ENCODE measurements around the gene NKAIN1.
"Not testable (repeated sequence)": the region's sequence is repeated elsewhere in the genome, so short reads cannot be mapped to it uniquely, and the experiment has no call there.

The NKAIN1 gene

DNA sequence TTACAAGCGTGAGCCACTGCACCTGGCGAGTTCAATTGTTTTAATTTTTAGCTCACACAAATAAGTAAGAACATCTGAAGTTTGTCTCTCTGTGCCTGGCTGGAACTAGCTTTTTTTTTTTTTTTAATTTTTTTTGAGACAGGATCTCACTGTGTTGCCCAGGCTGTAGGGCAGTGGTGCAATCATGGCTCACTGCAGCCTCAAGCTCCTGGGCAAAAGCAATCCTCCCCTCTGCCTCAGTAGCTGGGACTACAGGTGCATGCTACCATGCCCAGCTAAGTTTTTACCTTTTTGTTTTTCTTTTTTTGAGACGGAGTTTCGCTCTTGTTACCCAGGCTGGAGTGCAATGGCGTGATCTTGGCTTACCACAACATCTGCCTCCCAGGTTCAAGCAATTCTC lies 7.9 kb downstream of the NKAIN1 start:
- no peak for DNase-seq

DNA sequence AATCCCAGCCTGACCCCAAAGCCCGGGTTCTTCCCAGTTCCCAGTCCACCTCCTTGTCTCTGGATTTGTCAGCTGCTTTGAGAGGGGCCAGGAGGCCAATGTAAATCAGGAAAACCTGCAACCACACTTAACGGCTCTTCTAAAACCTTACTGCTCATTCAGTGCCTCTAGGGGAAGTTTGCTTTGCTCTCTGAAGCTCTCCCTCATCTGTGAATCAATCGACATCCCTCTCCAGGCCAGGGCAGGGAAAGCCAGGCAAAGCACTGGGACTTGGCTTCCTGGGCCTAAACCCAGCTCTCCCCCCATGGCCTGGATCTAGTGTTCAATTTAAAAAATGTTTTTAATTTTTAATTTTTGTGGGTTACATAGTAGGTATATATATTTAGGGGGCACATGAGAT lies 9.3 kb downstream of the NKAIN1 start:
- no peak for DNase-seq

DNA sequence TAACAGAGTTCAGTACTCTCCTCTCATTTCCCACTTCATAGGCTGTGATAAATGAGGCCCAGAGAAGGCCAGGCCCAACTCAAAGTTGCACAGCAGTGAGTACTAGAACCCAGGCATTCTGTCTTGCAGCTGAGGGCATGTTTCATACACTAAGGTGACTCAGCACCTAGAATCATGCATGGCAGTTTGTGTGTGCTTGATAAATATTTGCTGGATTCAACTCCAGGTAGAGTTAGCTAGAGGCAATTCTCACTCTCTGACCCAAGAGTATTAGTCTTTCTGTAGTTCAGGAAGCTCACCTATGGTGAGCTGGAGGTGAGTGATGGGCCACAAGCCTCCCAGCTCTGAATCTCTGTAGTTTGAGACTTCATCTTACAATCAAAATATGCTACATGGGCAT lies 10.7 kb downstream of the NKAIN1 start:
- no peak for DNase-seq

DNA sequence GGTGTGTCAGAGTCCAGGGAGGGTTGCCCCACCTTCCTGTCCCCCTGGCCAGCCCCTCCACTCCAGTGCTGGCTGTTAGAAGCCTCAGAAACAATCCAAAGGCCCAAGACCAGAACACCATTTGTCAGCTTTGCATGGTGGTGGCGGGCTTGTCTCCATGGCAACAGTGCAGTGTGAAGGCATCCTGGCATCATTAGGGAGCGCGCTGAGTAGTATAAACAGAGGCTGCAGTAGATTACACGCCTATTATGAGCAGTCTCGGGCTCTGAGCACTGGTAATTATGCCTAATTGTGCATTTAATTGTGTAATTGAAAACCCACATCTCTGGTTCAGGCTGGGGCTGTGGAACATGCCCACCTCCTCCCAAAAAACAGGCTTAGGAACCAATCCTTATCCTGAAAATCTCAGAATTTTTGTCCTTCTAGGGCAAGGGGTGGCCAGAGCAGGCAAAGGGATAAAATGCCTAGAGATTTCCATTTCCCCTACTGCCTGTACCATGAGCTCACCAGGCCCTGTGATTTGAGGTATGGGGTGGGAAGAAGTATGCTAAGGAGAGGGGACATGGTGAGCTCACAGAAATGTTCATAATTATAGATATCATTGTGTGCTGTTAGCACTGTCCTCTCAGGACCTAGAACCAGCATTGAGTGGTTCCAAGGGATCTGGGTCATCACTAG lies 11.7 kb downstream of the NKAIN1 start:
- no peak for DNase-seq

DNA sequence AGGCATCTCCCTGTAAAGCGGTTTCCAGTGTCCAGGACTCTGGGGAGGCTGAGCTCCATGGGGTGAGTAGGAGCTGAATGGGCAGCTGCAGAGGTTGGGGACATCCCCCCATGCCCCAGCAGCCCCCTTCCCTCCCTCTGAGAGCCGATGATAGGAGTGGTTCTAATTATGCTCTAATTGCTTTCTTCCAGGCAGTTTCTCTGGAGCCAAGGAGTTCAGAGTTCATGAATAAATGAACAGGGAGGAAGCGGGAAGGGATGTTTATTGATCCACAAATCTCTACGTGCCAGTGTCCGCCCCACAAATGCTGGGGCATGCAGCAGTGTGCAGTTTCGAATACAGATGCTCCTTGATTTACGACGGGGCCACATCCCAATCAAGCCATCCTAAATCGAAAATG lies 15.6 kb downstream of the NKAIN1 start:
- DNase-seq, result no peak

DNA sequence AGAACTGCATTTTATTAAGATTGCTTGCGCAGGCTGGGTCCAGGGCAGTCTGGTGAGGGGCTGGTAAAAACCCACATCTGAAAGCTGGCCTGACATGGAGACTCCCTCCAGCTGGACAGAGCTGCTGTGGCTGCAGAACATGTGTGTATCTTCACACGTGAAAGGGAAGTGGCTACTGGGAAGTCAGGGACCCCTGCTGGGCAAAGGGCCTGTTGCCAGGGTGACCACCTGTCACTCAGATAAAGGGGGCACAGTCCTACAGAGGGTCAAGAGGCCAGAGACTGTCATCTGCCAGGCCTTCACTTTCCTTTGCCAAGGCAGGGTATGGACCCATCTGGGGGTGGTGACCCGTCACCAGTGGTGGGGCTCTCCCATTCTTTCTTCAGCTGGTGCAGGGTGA lies 17.5 kb downstream of the NKAIN1 start:
- DNase-seq, result no peak

DNA sequence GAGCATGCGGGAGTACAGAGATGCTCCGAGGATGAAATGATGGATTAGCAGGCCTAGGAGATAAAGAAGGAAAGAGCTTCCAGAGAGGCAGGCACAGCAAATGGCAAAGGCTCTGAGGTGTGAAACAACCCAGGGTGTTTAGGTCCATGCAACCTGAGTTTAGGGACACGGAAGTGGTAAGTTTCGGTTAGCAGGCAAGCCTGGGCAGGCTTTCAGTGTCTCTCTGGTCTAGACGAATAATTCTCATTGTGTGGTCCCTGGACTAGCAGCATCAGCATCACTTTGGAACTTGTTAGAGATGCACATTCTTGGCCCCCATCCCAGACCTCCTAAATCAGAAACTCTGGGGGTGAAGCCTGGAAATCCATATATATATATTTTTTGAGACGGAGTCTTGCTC lies 18.6 kb downstream of the NKAIN1 start:
- no peak for DNase-seq

DNA sequence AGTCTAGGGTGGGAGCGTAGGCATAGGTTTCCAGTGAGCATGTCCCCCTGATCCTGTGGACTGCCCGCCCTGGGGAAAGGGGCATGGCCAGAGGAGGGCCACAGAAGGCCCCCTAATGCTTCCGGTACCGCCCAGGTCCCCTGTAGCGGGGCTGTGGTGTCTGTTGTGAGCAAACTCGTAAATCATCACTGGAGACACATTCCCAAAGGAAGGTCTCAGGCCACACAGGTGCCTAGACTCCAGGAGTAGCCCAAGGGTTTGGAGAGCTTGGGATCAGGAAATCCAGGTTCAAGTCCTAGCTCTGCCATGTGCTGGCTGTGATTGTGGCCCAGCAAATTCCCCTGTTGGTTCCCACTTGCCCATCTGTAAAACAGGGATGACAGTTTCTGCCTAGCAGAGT lies 20.2 kb downstream of the NKAIN1 start:
- no peak for DNase-seq

DNA sequence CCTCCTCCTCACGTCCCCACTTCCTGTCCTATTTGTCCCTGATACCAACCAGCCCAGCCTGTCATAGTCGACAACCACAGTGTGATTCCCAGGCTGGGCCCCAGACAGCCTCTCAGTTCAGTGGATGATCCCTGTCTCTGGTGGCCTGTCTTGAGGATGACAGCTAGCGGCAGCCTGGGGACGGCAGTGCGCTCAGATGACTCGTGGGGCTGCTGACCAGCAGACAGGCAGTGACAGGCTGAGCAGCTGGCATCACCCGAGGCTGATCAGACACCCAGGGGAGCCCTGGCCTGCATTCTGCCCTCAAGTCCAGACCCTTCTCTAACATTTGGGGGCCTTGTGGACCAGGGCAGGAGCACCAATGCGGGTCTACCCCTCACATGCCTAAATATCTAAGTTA lies 21.0 kb downstream of the NKAIN1 start:
- no peak for DNase-seq

DNA sequence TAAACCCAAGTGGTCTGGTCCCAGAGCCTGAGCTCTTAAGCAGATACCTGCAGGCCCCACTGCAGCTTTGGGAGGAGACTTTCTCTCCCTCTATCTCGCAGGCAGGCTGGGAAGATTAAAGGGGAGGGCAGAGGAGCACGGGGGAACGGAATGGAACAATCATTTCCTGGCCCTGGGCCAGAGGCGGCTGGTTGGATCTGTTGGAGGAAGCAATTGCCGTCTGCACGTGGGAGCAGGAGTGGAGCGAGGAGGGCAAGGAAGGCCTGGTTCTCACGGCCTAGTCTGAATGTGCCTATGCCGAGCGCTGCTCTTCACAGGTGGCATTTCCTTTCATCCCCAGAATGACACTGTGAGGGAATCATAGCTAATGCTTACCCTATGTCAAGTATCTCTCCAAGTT lies 23.7 kb downstream of the NKAIN1 start:
- no peak for DNase-seq

DNA sequence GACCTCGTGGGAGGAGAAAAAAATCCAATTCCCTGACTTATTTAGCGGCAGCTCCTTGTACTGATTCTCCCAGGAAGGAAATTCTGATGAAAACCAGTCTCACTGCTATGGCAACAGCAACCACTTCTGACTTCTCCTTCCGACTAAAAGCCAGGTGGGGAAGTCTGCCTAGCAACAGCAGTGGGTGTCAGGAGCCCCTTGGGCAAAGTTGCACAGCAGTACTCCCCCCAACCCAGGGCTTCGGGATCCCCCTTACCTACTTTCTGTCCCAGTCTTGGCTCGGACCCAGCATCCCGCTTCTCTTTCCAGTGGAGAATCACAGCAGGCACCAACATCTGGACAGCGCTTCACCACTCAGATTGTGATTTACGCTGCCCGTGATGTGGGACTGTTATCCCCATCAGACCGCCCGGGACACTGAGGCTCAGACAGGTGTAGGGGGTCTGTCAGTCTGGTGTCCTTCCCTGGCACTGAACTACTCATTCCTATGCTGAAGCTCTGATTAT lies 24.6 kb downstream of the NKAIN1 start:
- no peak for DNase-seq

DNA sequence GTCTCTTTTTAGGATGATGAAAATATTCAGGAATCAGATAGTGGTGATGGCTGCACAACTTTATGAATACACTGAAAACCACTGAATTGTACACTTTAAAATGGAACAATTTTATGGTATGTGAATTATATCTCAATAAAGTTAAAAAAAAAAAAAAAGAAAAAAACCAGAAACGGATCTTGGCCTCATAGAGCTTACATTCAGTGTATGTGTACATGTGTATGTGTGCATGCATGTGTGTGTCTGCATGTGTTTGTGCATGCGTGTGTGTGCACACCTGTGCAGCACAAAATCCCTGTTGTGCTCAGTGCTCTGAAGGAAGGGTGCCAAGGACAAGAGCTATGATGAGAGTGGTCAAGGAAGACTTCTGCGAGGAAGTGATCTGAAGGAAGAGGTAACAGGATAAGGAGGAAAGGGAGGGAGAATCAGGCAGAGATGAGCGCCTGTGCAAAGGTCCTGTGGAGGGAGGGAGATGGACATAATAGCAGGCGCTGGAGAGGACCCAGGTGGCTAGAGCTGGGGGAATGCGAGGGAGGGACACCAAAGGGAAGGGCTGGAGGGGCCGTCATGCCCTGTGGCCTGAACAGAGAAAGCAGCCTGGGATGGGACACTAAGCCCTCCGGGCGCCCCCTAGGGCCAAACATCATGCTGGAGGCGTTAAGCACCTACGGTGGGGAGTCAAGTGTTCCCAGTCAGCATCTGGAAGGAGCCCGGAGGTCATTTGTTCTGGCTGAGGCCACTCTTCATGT lies 25.2 kb downstream of the NKAIN1 start:
- DNase-seq, result no peak

DNA sequence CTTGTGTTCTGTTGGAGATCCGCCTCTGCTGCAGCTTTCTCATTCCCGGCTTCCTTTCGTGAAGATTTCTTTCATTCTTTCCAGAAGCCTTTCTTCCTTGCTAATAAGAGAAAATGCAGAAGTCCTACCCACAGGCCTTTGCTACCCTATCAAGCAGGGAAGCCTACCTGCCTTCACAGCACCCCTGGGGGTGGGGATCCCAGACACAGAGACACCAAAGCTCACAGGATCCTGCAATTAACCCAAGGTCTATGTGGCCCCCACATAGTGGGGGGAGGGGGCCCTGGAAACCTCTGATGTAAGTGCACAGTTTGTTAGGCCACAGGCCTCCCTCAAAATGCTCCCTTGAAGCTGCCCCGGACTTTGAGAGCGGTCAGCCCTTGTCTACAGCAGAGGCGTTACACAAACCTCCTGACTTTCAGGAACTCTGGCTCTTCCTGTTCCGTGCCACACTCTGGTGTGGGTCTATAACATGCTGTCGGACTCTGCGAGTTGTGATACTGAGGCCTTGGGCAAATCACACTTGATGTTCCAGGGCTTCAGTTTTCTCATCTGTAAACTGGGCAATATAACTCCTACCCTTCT lies 31.2 kb downstream of the NKAIN1 start:
- DNase-seq, result no peak

DNA sequence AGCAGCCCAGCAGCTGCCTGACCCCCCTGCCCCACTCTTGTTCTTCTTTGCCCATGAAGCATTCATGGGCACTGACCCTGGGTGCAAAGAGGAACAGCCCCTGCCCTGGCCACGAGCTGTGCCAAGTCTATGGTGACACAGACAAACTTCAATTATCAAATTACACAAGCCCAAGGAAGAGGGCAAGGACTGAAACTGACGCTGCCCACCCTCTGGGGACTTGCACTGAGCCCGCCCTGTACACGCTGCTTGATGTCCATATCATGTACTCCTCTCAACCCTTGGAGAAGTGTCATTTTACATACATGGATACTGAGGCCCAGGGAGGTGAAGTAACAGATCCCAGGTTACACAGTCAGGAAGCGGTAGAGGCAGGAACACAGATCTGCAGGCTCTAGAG lies 32.1 kb downstream of the NKAIN1 start:
- no peak for DNase-seq

DNA sequence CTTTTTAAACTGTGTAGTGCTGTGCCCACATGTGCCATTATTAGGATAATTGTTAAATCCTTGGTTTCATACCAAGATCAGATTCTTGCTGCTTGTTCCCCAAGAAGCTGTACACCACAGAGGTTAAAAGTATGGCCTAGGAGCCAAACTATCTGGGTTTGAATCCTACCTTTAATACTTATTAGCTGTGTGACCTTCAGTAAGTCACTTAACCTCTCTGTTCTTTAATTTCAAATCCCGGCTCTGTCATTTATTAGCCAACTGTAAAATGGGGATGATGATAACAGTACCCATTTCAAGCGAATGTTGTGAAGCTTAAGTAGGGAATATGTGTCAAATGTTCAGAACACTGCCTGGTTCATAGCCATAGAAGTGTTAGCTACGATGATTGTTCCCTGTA lies 32.6 kb downstream of the NKAIN1 start:
- no peak for DNase-seq

DNA sequence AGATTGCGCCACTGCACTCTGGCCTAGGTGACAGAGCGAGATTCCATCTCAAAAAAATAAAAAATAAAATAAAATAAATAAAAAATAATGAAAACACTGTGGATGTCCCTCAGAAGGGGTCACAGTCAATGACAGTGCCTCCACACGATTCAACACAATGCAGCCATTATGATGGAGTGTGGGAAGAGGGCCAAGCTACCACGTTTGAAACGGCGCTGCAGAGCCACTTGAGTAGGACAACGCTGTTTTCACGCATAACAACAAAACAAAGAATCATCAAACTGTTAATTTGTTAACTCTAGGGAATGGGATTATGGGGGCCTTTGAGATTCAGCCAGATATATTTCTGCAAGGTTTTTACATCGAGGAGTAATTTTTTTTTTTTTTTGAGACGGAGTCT lies 36.5 kb downstream of the NKAIN1 start:
- DNase-seq, result no peak

DNA sequence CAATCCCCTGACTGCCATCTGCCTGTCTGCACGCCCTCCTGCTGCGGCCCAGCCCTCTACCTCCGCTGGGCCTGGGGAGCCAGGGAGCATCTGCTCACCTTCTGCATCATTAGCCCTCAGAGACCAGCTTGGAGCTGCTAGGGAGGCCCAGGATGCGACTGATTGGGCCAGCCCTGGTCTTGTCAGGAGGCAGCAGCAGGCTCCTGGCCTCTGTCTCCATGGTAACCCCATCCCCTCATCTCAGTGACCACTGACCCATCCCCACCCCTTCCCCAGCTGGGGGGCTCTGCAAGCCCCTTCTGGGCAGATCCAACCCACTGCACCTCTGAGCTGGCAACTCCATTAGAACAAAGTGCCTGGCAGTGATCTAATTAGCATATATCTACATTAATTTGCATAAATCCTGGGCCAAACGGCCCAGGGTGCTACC lies 37.7 kb downstream of the NKAIN1 start:
- no peak for DNase-seq

DNA sequence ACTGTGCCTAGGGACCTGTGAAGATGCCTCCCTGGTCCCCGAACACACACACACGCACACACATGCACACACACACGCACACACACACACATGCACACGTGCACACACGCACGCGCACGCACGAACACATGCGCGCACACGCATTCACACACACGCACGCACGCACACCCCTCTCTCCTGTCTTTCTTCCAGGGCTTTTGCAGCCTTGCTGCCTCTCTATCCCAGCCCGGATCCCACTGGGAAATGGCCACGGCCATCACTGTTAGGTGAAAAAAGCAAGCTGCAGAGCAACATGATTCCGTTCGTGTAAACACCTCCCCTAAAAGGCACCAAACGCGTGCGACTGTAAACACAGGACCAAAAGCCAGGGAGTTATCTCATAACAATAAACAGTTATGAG lies 39.7 kb downstream of the NKAIN1 start:
- no peak for DNase-seq

DNA sequence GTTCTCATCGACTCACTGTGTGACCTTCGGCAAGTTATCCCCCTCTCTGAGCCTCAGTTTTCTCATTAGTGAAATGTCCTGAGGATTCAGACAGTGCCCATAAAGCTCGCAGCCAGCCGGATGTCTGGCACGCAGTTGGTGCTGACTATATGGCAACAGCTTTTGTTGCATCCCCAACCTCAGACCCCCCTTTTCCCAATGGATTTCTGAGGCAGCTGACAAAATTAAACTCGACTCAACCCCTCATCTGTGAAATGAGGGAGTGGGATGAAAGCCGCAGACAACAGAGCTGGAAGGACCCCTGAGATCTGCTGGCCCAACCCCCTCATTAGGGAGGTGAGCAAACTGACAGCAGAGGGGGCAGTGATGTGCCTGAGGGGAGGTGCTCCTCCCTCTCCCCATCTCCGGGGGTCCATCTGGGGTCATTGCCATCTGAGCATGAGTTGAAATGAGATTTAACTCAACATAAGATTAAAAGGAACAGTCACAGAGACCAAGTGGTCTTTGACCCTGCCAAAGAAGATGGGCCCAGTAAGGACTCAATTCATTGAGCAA lies 40.4 kb downstream of the NKAIN1 start:
- DNase-seq, result no peak

DNA sequence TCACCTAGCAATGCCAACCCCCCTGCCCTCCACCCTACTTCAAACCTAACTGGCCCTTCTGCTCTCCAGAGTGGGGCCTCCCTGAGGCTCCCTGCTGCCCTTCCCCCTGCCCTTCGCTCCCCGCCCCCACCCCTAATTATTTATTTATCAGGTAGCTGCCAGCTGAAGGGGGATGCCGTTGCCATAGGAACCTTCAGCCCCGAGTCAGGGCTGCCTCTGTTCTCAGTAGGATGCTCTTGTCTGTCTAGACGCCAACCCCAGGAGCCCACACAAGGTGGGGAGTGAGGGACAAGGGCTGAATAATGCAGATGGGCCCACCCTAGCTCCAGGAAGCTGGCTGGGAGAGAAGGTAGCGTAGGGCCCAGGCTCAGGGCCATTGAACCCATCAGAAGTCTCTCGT lies 41.1 kb downstream of the NKAIN1 start:
- DNase-seq, result no peak

DNA sequence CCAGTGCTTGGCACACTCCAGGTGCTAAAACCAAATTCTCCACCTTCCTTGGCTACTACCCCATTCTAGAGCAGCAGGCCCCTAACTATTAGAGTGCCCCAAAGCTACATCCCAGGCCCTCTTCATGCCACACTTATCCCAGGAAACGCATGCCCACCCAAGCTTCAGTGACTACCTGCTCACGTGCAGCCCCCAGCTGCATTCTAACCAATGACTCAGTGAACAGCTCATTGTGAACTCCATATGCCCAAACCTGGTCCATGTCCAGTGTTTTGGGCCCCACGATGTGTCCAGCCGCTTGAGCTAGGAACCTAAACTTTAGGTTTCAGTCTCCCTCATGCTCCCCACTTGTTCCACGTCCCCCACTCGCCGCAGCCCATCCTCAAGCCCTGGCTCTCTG lies 41.5 kb downstream of the NKAIN1 start:
- DNase-seq, result no peak

DNA sequence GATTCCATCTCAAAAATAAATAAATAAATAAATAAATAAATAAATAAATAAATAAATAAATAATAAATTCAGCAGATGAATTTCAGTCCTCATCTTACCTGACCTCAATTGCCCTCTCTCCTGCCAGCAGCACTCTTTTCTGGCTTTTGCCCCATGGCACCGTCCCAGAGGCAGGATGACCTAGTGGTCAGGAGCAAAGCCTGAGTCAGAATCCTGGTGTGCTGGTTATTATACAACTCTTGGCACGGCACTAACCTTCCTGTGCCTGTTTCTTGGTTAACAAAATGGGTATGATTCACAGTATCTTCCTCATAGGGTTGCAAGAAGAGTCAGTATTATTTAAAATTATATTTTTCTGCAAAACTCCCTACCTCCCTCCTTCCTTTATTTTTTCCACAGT lies 43.0 kb downstream of the NKAIN1 start:
- no peak for DNase-seq

DNA sequence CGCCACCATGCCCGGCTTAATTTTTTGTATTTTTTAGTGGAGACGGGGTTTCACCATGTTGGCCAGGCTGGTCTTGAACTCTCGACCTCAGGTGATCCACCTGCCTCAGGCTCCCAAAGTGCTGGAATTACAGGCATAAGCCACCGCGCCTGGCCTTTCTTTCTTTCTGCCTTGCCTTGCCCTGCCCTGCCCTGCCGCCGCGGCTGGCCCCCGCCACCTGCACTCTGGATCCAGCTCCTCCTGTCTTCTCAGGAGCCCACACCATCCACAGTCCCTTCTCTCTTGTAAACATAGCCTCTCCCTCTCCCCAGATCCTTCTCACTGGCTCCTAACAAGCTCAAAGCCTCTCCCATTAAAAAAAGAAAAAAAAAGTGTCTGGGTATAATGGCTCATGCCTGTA lies 44.4 kb downstream of the NKAIN1 start:
- DNase-seq, result not testable (repeated sequence)

DNA sequence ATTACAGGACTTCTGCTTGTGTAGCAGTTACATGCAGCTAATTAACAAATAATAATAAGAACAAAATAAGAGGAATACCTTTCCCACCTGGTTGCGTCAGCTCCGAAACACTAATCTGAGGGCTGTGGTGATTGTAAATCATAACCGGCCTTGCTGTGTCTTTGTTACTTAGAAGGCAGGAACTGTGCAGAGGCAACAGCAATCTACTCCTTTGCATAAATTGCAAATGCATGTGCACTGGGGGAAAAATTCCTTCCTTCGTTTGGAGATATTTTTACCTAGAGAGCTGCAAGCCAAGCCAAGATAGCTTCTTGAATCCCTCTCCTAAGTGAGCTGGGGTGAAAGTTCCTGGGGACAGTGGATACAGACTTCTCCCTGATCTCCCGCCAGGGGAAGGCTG lies 46.0 kb downstream of the NKAIN1 start:
- no peak for DNase-seq

Data from activated CD4-positive, alpha-beta T cell treated with anti-CD3 and anti-CD28 coated beads, Interleukin-2, amount 50 U/mL, for 4 hours (primary cell).